Stimulated activated CD8-positive, alpha-beta memory T cell treated with anti-CD3 and anti-CD28 coated beads, Interleukin-7, amount 100 ng/mL, for 24 hours (primary cell): ENCODE data around the gene ANXA11.

ENCODE experiments used
- DNase-seq: peaks from one replicate; pipeline ENCODE4 v3.0.0-alpha.2; 2020; ENCODE audit warnings: low read depth

Gene ANXA11

DNA sequence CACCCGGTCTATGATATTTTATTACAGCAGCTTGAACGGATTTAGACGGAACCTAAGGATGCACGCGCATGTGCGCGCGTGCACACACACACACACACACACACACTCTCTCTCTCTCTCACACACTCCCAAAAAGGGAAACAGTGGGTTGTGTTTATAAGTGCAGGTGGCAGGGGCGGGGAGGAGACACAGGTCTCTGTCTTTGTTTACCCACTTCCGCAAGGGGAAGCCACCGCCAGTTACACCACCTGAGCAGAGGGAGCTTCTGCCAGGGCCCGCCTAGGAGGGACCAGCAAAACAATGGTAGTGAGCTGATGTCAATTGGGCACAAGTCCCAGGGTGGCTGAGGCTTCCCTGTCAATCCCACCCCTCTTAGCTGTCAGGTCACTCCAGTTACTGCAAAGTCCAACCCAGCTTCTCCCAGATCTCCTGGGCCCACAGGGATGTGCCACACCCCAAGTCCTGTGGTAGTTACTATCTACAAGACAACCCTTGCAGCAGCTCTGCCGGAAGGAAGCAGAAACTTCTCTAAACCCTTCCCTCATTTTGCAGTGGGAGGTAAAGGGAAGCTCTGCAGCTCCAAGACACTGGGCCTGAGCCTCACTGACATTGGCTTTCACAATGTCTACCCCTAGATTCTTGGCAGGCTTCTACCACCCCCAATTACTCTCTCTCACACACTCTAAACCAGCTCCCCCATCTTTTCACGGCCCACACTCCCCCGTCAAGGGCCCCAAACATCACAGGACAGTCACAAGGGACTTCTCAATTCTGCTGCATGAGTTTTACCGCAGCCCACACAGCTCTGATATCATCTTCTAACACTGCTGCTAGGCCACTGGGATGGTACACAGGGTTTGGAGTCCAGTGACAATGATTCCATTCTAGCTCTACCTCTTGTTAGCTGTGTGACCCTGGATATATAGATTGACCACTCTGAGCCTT is 17.6 kb downstream of the ANXA11 start:
- no peak for DNase-seq

DNA sequence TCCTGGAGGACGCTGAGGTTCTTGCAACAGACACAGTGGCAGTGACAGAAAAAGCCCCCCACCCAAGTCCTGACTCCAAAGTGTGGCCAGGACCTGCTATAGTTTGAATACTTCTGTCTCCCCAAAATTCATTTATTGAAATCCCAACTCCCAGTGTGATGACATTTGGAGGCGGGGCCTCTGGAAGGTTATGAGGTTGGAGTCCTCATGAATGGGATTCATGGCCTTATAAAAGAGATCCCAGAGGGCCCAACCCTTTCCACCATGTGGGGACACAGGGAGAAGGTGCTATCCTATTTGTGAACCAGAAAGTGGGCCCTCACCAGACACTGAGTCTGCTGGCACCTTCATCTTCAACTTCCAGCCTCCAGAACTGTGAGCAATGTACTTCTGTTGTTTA is 18.3 kb downstream of the ANXA11 start:
- DNase-seq = no peak

DNA sequence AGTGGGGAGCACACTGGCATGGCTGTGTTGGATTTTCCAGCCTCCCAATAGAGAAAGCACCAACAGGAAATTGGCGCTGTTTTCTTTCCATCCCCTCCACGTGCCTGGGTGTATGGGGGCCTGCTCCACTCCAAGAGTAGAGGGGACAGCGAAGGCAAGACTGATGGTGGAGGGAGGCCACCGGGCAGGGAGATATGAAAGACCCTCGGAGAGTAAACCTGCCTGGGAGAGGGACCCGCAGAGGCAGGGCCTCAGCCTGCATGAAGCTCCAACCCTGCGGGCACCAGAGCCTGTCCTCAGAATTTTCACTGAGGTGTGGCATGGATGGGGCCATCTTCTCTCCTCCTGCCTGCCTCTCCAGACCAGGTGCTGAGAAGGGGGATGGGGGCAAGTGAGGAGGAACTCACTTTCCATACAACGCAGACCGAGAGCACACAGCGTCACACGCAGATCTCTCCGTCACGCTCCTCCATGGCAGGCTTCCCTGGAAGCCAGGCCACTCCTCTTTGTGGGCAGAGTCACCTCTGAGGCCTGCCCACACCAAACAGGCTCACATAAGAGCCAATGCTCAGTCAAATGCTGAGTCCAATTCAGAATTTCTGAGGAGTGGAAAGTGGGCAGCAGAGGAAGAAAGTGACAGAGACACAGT is 18.8 kb downstream of the ANXA11 start:
- no peak for DNase-seq

GRCh38 chr10:80185578-80186299 is 19.6 kb downstream of the ANXA11 start:
- DNase-seq = no peak

- DNase-seq = no peak
Measured at GRCh38 chr10:80184291-80184690, 21.0 kb downstream of the ANXA11 start.

DNA sequence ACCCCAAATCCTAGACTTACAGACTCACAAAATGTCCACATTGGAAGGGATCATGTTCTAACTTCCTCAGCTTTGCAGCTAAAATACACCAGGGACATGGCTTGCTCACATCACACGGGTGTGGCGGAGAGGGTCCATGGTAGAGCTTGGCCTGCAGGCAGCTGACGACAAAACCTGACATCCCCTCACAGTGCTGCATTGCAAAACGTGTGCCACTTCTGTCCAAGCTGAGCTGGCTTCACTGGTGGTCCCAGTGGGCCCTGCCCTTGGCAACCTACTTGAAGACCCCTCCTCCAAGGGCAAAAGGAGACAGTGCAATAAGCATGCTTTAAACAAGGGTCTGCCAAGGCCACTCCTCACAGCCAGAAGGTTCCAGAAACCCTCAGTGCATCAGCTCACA is 21.9 kb downstream of the ANXA11 start:
- DNase-seq = no peak

- no peak for DNase-seq
Measured at GRCh38 chr10:80182986-80183385, 22.4 kb downstream of the ANXA11 start.

DNA sequence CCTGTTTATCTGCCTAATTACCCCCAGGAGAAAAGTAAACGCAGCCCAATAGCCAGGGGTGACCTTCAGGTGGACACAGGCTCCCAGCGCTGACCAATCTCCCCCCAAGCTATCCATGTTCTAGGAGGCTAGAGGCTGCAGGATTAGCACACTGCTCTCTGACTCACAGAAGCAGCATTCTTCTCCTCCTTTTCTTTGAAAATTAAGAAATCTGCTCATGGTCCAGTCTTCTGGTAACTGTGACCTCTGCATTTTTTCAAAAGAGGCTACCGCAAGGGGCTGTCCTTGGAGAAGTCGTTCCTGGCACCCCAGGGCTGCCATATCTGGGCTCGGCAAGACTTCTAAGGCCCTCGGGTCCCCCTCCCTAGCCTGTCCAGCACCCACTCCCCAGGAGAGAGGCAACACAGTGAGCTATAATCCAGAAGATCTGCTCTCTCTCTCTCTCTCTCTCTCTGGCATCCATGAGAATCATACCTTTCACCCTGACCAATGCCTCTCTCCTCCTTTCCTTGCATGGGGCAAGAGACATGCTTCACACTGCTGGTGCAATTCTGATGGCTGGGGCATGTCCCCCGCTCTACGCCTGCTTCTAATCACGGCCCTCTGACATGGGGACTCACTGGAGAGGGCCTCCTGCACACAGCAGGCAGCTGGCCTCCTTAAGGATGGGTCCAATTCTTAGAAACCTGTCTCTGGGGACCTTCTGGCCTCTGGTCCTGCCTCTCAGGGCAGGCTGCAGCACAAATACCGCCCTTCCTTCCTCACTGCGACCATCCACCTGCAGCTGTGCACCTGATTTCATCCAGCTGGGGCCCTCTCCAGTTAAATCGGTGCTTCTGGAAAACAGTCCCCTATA is 27.3 kb downstream of the ANXA11 start:
- no peak for DNase-seq

- DNase-seq = no peak
Measured at GRCh38 chr10:80176526-80176925, 28.8 kb downstream of the ANXA11 start.

- DNase-seq = no peak
Measured at GRCh38 chr10:80174641-80175395, 30.5 kb downstream of the ANXA11 start.

GRCh38 chr10:80173466-80173865 is 31.9 kb downstream of the ANXA11 start:
- no peak for DNase-seq

DNA sequence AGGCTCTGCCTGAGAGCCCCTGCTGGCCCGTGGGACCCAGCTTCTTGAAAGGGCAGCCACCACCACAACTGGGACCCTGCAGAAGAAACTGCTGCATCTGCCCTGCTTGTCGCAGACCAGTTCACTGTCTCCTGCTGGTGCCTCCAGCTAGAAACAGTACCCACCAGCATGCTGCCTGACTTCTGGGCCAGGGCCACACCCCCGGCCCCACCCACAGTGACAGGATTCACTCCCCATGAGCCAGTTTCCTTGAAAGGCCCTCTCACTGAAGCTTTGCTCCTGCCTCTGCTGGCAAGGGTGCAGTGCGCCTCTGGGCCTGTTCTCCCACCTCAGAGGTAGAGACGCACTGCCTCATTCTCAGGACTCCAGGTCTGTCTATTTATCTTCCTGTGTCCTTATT is 32.4 kb downstream of the ANXA11 start:
- DNase-seq = no peak

GRCh38 chr10:80171248-80171660 is 34.1 kb downstream of the ANXA11 start:
- DNase-seq = no peak

DNA sequence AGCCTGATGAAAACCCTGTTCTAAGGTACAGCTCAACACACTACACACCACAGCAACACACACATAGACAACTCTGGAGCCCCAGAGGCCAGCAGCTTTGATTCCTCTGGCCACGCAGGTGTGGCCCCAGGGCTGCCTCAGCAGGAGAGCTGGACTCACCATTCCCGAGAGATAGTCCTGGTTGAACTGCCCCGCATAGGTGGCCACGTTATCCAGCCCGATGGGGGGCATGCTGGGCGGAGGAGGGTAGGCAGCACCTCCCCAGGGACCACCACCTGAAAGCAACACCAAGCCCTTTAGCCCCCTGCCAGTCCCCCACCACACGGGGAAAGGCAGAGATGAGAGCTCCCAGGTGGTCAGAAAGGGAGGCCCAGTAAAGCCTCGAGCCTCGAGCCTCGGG is 34.7 kb downstream of the ANXA11 start:
- no peak for DNase-seq

- DNase-seq = no peak
Measured at GRCh38 chr10:80170026-80170425, 35.3 kb downstream of the ANXA11 start.

GRCh38 chr10:80168679-80169380 is 36.5 kb downstream of the ANXA11 start:
- DNase-seq = no peak

DNA sequence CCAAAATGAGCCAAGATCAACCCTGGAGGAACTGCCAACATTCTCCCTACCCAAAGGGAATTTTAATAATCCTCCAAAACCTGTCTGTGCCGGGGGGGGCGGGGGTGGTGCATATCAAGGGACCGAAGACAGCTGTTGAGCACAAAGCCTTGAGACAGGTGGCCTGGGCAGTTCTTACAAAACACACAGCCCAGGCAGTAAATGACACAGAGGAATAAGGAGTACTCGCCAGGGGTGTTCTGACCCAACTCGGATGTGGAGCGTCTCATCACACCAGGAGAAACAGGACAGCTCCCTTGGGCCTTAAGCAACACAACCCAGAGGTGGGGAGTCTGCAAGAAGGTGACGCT is 37.2 kb downstream of the ANXA11 start:
- no peak for DNase-seq

DNA sequence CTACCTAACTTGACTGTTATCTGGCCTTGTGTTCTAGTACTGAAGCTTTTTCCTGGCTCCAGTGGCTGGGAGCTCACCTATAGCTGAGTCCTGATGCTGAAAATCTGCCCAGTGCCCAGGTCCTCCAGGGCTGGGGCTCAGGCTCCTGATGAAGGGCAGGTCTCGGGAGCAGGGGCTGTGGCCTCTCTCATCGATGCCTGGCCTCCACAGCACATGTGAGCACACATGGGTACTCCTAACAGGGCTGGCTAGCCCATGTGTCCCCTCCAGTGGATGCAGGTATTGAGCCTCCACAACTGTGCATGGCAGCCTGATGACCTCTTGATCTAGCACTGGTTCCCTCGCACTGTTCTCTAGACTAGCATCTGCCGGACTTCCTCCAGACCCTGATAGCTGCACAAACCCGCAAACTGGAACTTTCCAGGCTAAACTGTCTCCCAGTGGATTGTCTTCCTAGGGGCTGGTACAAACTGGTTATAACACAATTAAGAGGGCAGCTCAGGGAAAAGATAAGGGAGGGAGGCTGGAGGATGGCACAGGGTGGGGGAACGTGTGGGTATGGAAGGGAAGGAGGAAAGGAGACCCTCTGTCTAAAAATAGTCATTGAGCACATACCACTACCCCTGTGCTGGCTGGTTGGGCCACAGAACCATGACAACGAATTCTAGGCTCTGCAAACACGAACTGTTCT is 37.7 kb downstream of the ANXA11 start:
- DNase-seq = no peak

- DNase-seq = no peak
Measured at GRCh38 chr10:80166581-80167470, 38.5 kb downstream of the ANXA11 start.
